Measurements from ENCODE around the gene F2RL2. TPM values are rescaled to one million over a fixed set of nuclear protein-coding genes. Genes with fewer than 3 reads are reported as not detected.

Gene F2RL2
- total RNA-seq, 1 donor from 2014 or later, result not detected

- intact Hi-C loops (cut with DNase I), result no loop called here
- no peak for TF ChIP-seq CTCF (IDR thresholded peaks at IDR 0.05)
- H3K27ac ChIP-seq, result no peak overlapping the region
- no peaks in the 10 kb centered on the region for H3K9me3 ChIP-seq
- ATAC-seq (no peak), DNase-seq (no peak)
- H3K36me3 ChIP-seq, result peaks cover 10% of the 10 kb centered on the region
- H3K27me3 ChIP-seq (ENCODE audit: low read depth), result no peaks in the 10 kb centered on the region
- H3K4me1 ChIP-seq, result no peaks in the 10 kb centered on the region
- no peak overlapping the region for H3K4me3 ChIP-seq
These were observed 40.9 kb upstream of the F2RL2 start for GRCh38 chr5:76664079-76664478.

- H3K36me3 ChIP-seq, result peaks cover 12% of the 10 kb centered on the region
- H3K4me1 ChIP-seq, result no peaks in the 10 kb centered on the region
- intact Hi-C loops (cut with DNase I), result no loop called here
- no peaks in the 10 kb centered on the region for H3K9me3 ChIP-seq
- H3K27ac ChIP-seq, result no peak overlapping the region
- TF ChIP-seq CTCF (IDR thresholded peaks at IDR 0.05), result no peak
- no peaks in the 10 kb centered on the region for H3K27me3 ChIP-seq (ENCODE audit: low read depth)
- DNase-seq (no peak), ATAC-seq (no peak)
- no peak overlapping the region for H3K4me3 ChIP-seq
These were observed 40.4 kb upstream of the F2RL2 start for GRCh38 chr5:76663573-76663972.

DNA sequence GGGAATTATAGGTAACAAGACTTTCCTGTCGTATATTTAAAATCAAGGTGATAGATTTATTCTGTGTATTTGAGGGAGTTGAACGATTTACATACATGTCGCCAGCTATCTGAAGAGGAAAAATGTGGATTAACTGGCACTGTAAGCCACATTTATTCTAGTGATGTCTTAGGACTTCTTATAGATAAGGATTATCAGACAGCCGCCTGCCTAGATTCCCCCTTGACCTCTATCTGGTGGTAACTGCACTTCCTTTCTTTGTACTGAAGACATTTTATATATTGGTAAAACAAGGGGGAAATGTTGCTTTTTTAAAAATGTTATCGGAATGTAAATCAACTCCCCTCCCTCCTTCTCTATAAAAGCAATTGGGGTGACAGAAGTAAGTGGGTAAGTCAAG lies 39.3 kb upstream of the F2RL2 start:
- Histone ChIP-seq H3K4me1 (no peaks in the 10 kb centered on the region), H3K27me3 (ENCODE audit: low read depth) (no peaks in the 10 kb centered on the region)
- no peak for TF ChIP-seq CTCF (IDR thresholded peaks at IDR 0.05)

GRCh38 chr5:76660360-76660759 lies 37.2 kb upstream of the F2RL2 start:
- no peak for TF ChIP-seq CTCF (IDR thresholded peaks at IDR 0.05)
- intact Hi-C loops (cut with DNase I), result no loop called here
- DNase-seq, result no peak

More for the DNA sequence above, 39.3 kb upstream of the F2RL2 start:
- ATAC-seq (no peak), DNase-seq (no peak)
- peaks cover 15% of the 10 kb centered on the region for H3K36me3 ChIP-seq
- intact Hi-C loops (cut with DNase I), result no loop called here
- no peaks in the 10 kb centered on the region for H3K9me3 ChIP-seq
- no peak overlapping the region for H3K27ac ChIP-seq
- no peak overlapping the region for H3K4me3 ChIP-seq

DNA sequence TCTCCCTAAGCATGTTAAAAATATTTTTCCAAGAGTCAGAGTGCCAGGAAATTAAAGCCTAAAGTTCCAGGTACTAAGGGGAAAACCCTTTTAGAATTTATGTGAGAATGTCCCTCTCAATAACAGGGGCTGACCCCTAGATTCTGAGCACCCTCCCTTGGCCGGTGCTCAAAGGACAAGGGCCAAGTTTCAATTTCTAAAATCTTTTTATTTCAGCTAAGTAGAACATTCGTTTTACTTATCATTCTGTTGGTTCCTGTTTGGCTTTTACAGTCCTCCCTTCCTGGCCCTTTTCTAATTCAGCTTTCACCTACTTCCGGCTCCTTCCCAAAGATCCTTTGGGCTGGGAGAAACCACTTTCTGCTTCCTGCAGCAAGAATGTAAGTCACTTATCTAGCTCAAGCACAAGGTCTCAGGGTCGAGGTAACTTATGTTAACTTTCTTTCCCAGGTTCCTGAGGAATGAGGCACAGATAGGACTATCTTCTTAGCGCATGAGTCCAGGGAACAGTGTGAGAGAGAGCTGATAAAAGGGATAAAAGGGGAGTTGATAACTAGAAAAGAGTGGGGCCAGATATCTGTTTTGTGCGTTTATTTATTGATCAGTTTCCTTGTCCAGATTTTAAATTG lies 34.6 kb upstream of the F2RL2 start:
- H3K9me3 ChIP-seq, result no peaks in the 10 kb centered on the region
- peaks cover 6% of the 10 kb centered on the region for H3K36me3 ChIP-seq
- DNase-seq (no peak), ATAC-seq (no peak)
- no peaks in the 10 kb centered on the region for H3K27me3 ChIP-seq (ENCODE audit: low read depth)
- no peaks in the 10 kb centered on the region for H3K4me1 ChIP-seq
- no peak overlapping the region for H3K27ac ChIP-seq
- no peak overlapping the region for H3K4me3 ChIP-seq
- TF ChIP-seq CTCF (IDR thresholded peaks at IDR 0.05), result no peak
- intact Hi-C loops (cut with DNase I), result no loop called here

More at GRCh38 chr5:76660360-76660759, 37.2 kb upstream of the F2RL2 start:
- H3K4me1 ChIP-seq, result no peaks in the 10 kb centered on the region
- H3K27ac ChIP-seq, result no peak overlapping the region
- H3K27me3 ChIP-seq (ENCODE audit: low read depth), result no peaks in the 10 kb centered on the region
- no peak for ATAC-seq
- no peak overlapping the region for H3K4me3 ChIP-seq
- H3K36me3 ChIP-seq, result peaks cover 10% of the 10 kb centered on the region
- no peaks in the 10 kb centered on the region for H3K9me3 ChIP-seq
